Left ventricle myocardium superior (tissue), 1 donor: ENCODE measurements around the gene FZR1. TPM values are rescaled to one million over a fixed set of nuclear protein-coding genes. Genes with fewer than 3 reads are reported as not detected.
"Not testable (repeated sequence)": the region's sequence is repeated elsewhere in the genome, so short reads cannot be mapped to it uniquely, and the experiment has no call there.

Experiments
- ATAC-seq: fragments of 200-7000 bp; cut with Tn5 transposase; one replicate; pipeline ENCODE4 v1.9.1; 2020; ENCODE audit warnings: mild to moderate bottlenecking, moderate library complexity
- DNase-seq: peaks from one replicate; pipeline ENCODE4 v3.0.0-alpha.2; 2020
- intact Hi-C: fragments of 100-400 bp; cut with micrococcal nuclease; formaldehyde crosslinking; loops from one replicate; pipeline ENCODE4 v1.11.0; 2022
- total RNA-seq: library from RNA; stranded (reverse); fragmentation: NEBNext Ultra II Directional; extraction: Animal tissue kit (Norgen Biotek cat#: 25700); gene quantifications from one replicate; pipeline ENCODE4 v1.2.1, GENCODE V29; 2021
- donor health status: DM: no; HTN: yes; CAD: no; lungs with severe emphysema.

FZR1 gene
- total RNA-seq, 1 donor from 2014 or later = 19.2 TPM

GRCh38 chr19:3524078-3524842, 18.1 kb downstream of the FZR1 start:
- ATAC-seq = no peak
- intact Hi-C loops = no loop called here
- no peak for DNase-seq

GRCh38 chr19:3524904-3525451, 18.9 kb downstream of the FZR1 start:
- DNase-seq (no peak), ATAC-seq (no peak)
- intact Hi-C loops = no loop called here

GRCh38 chr19:3526507-3527237, 20.6 kb downstream of the FZR1 start:
- no peak for ATAC-seq
- no peak for DNase-seq
- intact Hi-C loops = no loop called here

- no peak for DNase-seq
- ATAC-seq = no peak
- intact Hi-C loops = no loop called here
Observed at GRCh38 chr19:3527238-3527910, 21.3 kb downstream of the FZR1 start.

GRCh38 chr19:3528080-3528479, 22.0 kb downstream of the FZR1 start:
- ATAC-seq (no peak), DNase-seq (no peak)
- intact Hi-C loops = no loop called here

- intact Hi-C loops = no loop called here
- ATAC-seq = no peak
- no peak for DNase-seq
Observed at GRCh38 chr19:3528539-3529211, 22.6 kb downstream of the FZR1 start.

- intact Hi-C loops, ATAC-seq, DNase-seq: not testable (repeated sequence)
Observed at GRCh38 chr19:3529299-3529698, 23.2 kb downstream of the FZR1 start.

- intact Hi-C loops = no loop called here
- DNase-seq = no peak
- ATAC-seq = no peak
Observed at GRCh38 chr19:3530389-3530788, 24.3 kb downstream of the FZR1 start.

- DNase-seq = no peak
- no peak for ATAC-seq
- intact Hi-C loops = no loop called here
Observed at GRCh38 chr19:3531716-3532115, 25.6 kb downstream of the FZR1 start.

- no peak for DNase-seq
- intact Hi-C loops = no loop called here
Observed at GRCh38 chr19:3532154-3532786, 26.2 kb downstream of the FZR1 start.

GRCh38 chr19:3533033-3533432, 26.9 kb downstream of the FZR1 start:
- ATAC-seq = no peak
- DNase-seq = no peak
- intact Hi-C loops = no loop called here

More at GRCh38 chr19:3532154-3532786, 26.2 kb downstream of the FZR1 start:
- no peak for ATAC-seq

GRCh38 chr19:3533563-3534216, 27.6 kb downstream of the FZR1 start:
- no peak for ATAC-seq
- intact Hi-C loops = no loop called here
- DNase-seq = no peak

GRCh38 chr19:3534375-3535234, 28.5 kb downstream of the FZR1 start:
- ATAC-seq = no peak
- DNase-seq = no peak
- intact Hi-C loops = no loop called here

- ATAC-seq (no peak), DNase-seq (no peak)
- intact Hi-C loops = no loop called here
Observed at GRCh38 chr19:3535235-3535535, 29.1 kb downstream of the FZR1 start.

- intact Hi-C loops = no loop called here
- no peak for ATAC-seq
- no peak for DNase-seq
Observed at GRCh38 chr19:3535563-3535965, 29.5 kb downstream of the FZR1 start.

- intact Hi-C loops = no loop called here
- no peak for DNase-seq
Observed at GRCh38 chr19:3535981-3536380, 29.9 kb downstream of the FZR1 start.

GRCh38 chr19:3536429-3537100, 30.5 kb downstream of the FZR1 start:
- peak; percentile 69 for DNase-seq
- intact Hi-C loops = no loop called here
- peak; percentile 58 for ATAC-seq

More at GRCh38 chr19:3535981-3536380, 29.9 kb downstream of the FZR1 start:
- no peak for ATAC-seq
